HG03095 (cell line): Measurements from ENCODE around the gene TNIP2.
"Not testable (repeated sequence)": the region's sequence is repeated elsewhere in the genome, so short reads cannot be mapped to it uniquely, and the experiment has no call there.

Source experiments
- ATAC-seq: cut with Tn5 transposase; IDR thresholded peaks from one replicate; pipeline ENCODE4 v1.9.1; 2021; ENCODE audit warnings: moderate library complexity; ENCODE audit not compliant: unreplicated experiment

TNIP2 gene

GRCh38 chr4:2745981-2746806 lies 9.9 kb downstream of the TNIP2 start:
- ATAC-seq = peak; percentile 93

- no peak for ATAC-seq
These were observed 10.6 kb downstream of the TNIP2 start for GRCh38 chr4:2745516-2745915.

GRCh38 chr4:2744576-2745270 lies 11.4 kb downstream of the TNIP2 start:
- no peak for ATAC-seq

- ATAC-seq = no peak
These were observed 12.4 kb downstream of the TNIP2 start for GRCh38 chr4:2743518-2744445.

GRCh38 chr4:2742823-2743517 lies 13.2 kb downstream of the TNIP2 start:
- ATAC-seq = no peak

- ATAC-seq = no peak
These were observed 13.9 kb downstream of the TNIP2 start for GRCh38 chr4:2742081-2742822.

GRCh38 chr4:2741626-2742025 lies 14.5 kb downstream of the TNIP2 start:
- ATAC-seq = no peak

- ATAC-seq = not testable (repeated sequence)
These were observed 17.8 kb downstream of the TNIP2 start for GRCh38 chr4:2738296-2738695.

- ATAC-seq = no peak
These were observed 20.3 kb downstream of the TNIP2 start for GRCh38 chr4:2735869-2736268.

- ATAC-seq = no peak
These were observed 21.5 kb downstream of the TNIP2 start for GRCh38 chr4:2734612-2735011.

- no peak for ATAC-seq
These were observed 22.1 kb downstream of the TNIP2 start for GRCh38 chr4:2733844-2734574.

GRCh38 chr4:2733001-2733843 lies 22.9 kb downstream of the TNIP2 start:
- ATAC-seq = no peak

- no peak for ATAC-seq
These were observed 23.6 kb downstream of the TNIP2 start for GRCh38 chr4:2732526-2732925.

- no peak for ATAC-seq
These were observed 24.2 kb downstream of the TNIP2 start for GRCh38 chr4:2731907-2732317.

GRCh38 chr4:2729533-2729875 lies 26.6 kb downstream of the TNIP2 start:
- ATAC-seq = no peak

- no peak for ATAC-seq
These were observed 27.2 kb downstream of the TNIP2 start for GRCh38 chr4:2728806-2729532.

GRCh38 chr4:2728221-2728620 lies 27.9 kb downstream of the TNIP2 start:
- ATAC-seq = no peak

- ATAC-seq = not testable (repeated sequence)
These were observed 29.3 kb downstream of the TNIP2 start for GRCh38 chr4:2726881-2727280.
